GM10847 (cell line): Measurements from ENCODE around the gene SRGAP1.

Source experiments
- POLR2A ChIP-seq: IDR thresholded peaks from 2 replicates; pipeline ENCODE4 v1.6.1; 2011; ENCODE audit not compliant: insufficient read length; ENCODE audit errors: extremely low read depth

Gene SRGAP1

GRCh38 chr12:64007853-64008252 is 163.4 kb downstream of the SRGAP1 start:
- no peak for TF ChIP-seq POLR2A

- TF ChIP-seq POLR2A, result no peak
Measured at GRCh38 chr12:64008596-64008995, 164.1 kb downstream of the SRGAP1 start.

DNA sequence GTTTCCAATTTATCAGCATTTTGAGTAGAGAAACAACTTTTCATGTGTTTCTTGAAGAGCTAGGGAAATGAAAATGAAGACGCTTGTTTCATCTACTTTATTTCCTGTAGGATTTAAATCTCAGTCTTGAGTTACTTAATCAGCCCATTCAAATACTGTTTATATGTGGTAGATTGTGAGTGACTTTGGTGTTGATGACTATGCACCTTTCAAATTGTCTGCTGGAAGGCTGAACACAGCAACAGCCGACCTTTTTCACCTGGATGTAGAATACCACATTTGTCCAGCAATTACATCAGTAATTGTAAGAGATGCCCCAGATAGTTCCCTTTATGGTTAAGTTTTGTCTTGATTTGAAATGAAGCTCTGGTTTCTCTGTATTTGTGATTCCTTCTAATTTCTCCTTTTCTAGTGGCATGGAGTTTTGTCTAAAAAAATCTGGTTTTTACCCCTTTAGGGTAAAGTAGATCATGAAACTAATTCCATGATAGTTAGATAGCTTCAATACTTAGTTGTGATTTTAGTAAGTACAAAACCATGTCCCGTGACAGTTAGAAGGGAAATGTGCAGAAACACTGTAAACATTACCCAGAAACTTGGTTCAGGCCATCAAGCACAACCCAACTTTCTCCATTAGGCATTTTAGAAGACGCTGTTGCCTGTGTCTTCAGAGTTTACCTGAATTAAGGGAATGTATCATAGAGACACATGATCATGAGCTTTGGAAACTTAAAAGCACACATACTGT is 165.0 kb downstream of the SRGAP1 start:
- TF ChIP-seq POLR2A, result no peak

- no peak for TF ChIP-seq POLR2A
Measured at GRCh38 chr12:64010069-64010686, 165.7 kb downstream of the SRGAP1 start.

DNA sequence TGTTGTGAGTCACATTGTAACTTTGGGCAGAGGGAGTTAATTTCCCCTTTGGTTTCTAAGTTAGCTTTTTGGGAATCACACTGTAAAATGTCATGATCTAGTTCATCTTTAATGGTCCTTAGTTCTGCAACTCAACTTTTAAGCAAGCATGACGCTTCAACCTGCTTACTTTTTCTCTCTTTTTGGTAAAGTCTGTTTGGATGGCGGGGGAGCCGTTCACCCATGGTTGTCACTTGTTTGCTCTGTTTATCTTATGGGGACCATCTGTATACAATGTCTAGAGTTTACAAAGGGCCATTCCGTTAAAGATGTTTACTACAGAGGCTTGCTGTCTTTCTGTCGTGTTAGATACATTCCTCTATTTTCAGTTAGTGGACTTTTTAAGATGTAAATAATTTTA is 172.0 kb downstream of the SRGAP1 start:
- TF ChIP-seq POLR2A, result no peak

DNA sequence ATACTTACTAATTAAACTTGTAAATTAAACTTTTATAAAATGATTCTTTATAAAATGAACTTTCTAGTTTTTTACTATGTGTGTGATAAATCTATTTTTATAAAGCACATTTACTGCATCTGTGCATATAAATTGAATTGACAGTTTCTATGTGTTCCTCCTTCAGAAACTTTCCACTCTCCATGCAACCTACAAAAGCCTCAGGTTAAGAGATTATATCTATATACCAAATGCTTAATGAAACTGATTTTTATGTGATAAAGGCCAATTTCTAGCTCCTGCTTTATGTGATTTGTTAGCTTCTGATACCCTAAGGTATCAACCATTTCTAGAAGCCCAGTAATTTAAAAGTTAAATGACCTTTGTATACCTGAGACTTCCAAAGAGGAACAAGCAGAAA is 174.0 kb downstream of the SRGAP1 start:
- no peak for TF ChIP-seq POLR2A

DNA sequence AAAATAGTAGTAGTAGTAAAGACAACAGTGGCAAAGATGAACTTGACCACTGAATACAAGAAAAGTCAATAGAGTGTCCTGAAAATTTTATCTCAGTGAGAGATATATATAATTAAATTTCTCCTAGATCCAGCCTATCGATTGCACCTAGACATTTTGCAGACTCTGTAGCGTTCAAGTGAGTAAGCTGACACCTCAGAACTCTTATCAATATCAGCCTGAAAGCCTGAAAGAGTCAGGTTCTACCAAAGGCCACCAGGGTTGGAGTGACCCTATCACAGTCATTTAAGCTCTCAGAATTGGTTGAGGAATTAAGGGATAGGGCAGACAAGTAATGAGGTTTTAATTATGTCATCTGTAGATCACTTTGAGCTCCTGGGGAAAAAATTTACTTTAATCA is 174.6 kb downstream of the SRGAP1 start:
- no peak for TF ChIP-seq POLR2A

DNA sequence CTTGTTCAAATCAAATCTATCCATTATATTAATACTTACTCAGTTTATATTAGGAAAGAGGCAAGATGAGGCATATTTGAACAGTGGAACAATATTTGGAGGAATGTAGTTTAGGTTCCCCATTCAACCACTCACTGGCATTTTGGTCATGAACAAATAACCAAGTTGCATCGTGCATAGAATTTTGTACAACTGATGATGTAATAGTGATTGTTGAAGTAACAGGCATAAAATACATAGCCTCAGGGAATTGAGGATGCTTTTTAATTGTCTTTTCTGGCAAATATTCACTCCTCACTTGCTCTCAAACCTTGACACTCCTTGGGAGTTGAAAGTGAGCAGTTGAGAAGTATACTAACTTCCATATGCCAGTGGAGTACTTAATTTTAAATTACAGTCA is 175.2 kb downstream of the SRGAP1 start:
- no peak for TF ChIP-seq POLR2A

DNA sequence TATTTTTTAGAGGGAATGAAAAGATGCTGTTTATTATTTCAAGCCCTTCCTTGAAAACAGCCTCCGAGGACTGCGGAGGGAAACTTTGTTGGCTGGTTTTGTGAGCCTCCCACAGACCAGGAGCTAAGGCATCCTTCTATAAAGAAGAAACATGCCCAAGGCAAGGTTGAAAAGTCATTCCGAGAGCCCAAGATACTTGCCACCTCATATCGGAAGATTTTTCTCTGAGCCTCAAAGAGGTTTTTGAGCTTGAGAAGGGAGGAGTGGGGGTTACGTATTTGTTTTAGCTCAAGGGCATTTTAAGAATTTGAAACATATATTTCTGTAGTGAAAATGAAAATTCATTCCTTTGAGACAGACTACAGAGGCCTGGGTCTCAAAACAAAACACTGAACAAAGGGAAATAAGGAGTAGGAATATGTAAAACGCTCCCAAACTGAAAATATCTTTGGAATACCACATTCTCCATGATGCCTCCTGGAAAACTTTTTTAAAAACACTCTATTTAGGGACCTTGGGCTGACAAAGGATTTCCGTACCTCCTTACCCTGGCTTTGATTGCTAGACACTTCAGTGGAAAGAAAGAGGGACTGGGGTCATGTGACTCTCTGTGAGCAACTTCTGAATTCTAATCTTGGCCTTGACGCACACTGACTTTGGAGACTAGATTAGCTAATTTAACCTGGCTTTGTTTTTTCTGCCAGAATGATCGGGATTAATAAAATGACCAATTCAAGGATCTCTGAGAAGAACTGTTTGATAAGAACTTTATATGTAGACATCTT is 180.9 kb downstream of the SRGAP1 start:
- TF ChIP-seq POLR2A, result no peak

DNA sequence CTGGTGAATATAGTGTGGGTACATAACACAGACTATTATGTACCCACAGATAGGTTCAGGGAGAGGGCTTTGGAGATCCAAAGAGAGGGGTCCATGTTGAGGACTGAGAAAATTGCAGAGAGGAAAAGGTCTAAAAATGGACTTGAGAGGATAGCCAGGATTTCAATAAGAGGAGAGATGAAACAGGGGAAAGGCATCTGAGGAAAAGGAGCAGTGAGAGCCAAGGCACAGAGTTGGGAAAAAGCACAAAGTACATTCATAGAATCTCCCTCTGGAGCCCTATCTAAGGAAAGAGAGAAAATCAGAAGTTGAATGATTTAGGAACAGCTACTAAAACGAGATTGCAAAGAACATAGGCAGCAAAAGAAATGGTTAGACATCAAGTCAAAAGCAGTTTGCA is 182.8 kb downstream of the SRGAP1 start:
- no peak for TF ChIP-seq POLR2A

DNA sequence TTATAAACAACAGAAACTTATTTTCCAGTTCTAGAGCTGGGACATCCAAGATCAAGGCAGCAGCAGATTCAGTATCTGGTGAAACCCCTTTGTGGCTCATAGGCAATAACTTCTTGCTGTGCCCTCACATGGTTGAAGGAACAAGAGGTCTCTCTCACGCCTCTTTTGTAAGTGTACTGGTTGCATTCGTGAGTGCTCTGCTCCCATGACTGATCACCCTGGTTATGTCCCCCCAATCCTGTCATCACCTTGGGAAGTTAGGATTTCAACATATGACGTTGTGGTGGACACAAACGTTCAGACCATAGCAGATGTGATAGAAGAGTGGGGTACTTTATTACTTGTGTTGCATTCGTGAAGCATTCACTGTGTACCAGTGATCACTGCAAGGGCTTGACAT is 184.0 kb downstream of the SRGAP1 start:
- TF ChIP-seq POLR2A, result no peak

DNA sequence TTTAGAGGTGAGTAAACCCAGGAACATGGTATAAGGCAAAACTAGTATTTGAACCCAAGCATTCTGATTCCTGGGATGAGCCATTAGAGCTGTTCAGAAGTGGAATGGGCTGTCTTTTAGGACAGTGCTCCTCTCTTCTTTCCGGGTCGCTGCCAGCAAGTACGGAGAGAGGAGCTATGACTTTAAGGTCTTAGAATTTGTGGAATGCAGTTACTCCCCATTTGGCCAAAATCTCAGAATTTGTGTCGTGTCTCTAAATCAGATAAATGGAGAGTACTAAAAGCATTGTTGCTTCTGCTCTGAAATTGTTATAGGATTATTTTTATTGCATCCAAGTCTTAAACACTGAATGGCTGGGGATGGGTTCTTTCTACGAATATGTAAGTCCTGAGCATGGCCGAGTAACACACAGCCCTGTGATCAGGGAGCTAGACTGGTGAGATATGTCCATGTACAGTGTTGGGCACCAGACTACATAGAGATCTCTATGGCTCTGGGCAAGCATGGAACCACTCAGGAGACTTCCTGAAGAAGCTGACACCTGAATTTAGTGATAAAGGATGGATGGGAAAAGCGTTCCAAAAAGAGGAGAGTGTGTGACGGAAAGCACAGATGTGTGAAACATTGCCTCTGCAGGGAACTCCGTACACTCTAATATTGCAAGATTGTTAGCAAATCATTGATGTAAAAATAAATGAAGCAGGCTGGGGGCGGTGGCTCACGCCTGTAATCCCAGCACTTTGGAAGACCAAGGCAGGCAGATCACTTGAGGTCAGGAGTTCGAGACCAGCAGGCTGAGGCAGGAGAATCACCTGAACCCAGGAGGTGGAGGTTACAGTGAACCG is 184.7 kb downstream of the SRGAP1 start:
- no peak for TF ChIP-seq POLR2A

DNA sequence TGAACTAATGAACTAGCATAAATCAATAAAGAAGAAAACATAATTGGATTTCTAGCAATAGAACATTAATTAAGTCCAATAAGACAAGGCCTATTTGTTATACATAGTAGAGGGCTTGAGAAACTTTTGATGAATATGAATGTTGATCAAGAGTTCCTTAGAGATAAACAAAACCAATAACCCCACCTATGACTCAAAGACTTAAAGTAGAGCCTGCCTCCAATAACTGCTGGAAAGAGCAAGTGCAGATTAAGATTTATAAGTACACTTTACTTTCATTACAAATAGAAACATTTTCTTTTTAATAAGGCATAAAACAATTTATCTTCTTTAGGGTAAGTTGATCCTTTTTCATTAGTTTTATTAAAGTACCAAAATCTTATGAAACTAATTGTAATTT is 185.7 kb downstream of the SRGAP1 start:
- TF ChIP-seq POLR2A, result no peak

- no peak for TF ChIP-seq POLR2A
Measured at GRCh38 chr12:64034901-64035576, 190.5 kb downstream of the SRGAP1 start.

DNA sequence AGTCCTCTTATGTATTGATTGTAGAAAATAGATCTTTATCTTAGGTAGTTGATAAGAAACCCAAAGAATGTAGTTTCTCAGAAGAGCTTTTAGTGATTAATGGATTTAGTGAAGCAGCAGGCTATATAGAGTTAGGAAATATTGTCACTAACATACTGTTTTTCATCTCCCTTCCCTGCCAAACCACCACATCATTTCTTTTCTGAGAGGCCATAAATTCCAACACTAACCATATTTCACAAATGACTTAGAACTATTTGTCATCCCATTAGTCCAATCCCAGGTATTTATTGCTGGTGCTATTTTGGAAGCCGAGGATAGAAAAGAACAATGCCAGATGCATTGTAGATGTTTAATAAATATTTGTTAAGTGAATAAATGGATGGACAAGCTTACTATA is 191.9 kb downstream of the SRGAP1 start:
- TF ChIP-seq POLR2A, result no peak
